ENCODE measurements around the gene SCAPER. TPM values are rescaled to one million over a fixed set of nuclear protein-coding genes. Genes with fewer than 3 reads are reported as not detected.

Gene SCAPER
- total and polyA plus RNA-seq, 4 donors, result 3.3 to 18.0 (median 9.9) TPM

GRCh38 chr15:76588811-76589747, 316.1 kb downstream of the SCAPER start:
- Histone ChIP-seq H3K4me3 (ENCODE audit: low read depth in 1 of 3, low read length in 3 of 3) (no peak overlapping the region), H3K36me3 (ENCODE audit: control insufficient read depth in 4 of 4, insufficient read depth in 3 of 4, low read depth in 1 of 4, low read length in 3 of 4) (no peaks in the 10 kb centered on the region), H3K9ac (ENCODE audit: low read depth in 1 of 2, low read length in 2 of 2) (no peak overlapping the region), H3K4me1 (ENCODE audit: control insufficient read depth in 4 of 4, insufficient read depth in 4 of 4, low read length in 3 of 4) (no peaks in the 10 kb centered on the region), H3K9me3 (ENCODE audit: control insufficient read depth in 4 of 4, low read length in 3 of 4) (no peaks in the 10 kb centered on the region), H3K27ac (ENCODE audit: low read depth in 1 of 2, low read length in 2 of 2) (no peak overlapping the region), H3K27me3 (ENCODE audit: control insufficient read depth in 4 of 4, insufficient read depth in 4 of 4, low read length in 3 of 4) (no peaks in the 10 kb centered on the region)
- TF ChIP-seq FOXA2 (IDR thresholded peaks at IDR 0.05) (no peak), FOXA1 (IDR thresholded peaks at IDR 0.05) (no peak), SP1 (IDR thresholded peaks at IDR 0.05) (no peak), RXRA (IDR thresholded peaks at IDR 0.05) (no peak), HNF4A (conservative IDR thresholded peaks at IDR 0.05) (no peak), JUND (IDR thresholded peaks at IDR 0.05) (no peak), RAD21 (IDR thresholded peaks at IDR 0.05) (no peak), MAX (IDR thresholded peaks at IDR 0.05) (no peak), EGR1 (IDR thresholded peaks at IDR 0.05; ENCODE audit: low read depth in 2 of 2) (no peak), HNF4G (IDR thresholded peaks at IDR 0.05) (no peak), GABPA (IDR thresholded peaks at IDR 0.05 in 1 of 2, conservative IDR thresholded peaks at IDR 0.05 in 1 of 2) (no peak), NR2F2 (IDR thresholded peaks at IDR 0.05) (no peak), TAF1 (conservative IDR thresholded peaks at IDR 0.05) (no peak)
- TF ChIP-seq, protein P1, sequence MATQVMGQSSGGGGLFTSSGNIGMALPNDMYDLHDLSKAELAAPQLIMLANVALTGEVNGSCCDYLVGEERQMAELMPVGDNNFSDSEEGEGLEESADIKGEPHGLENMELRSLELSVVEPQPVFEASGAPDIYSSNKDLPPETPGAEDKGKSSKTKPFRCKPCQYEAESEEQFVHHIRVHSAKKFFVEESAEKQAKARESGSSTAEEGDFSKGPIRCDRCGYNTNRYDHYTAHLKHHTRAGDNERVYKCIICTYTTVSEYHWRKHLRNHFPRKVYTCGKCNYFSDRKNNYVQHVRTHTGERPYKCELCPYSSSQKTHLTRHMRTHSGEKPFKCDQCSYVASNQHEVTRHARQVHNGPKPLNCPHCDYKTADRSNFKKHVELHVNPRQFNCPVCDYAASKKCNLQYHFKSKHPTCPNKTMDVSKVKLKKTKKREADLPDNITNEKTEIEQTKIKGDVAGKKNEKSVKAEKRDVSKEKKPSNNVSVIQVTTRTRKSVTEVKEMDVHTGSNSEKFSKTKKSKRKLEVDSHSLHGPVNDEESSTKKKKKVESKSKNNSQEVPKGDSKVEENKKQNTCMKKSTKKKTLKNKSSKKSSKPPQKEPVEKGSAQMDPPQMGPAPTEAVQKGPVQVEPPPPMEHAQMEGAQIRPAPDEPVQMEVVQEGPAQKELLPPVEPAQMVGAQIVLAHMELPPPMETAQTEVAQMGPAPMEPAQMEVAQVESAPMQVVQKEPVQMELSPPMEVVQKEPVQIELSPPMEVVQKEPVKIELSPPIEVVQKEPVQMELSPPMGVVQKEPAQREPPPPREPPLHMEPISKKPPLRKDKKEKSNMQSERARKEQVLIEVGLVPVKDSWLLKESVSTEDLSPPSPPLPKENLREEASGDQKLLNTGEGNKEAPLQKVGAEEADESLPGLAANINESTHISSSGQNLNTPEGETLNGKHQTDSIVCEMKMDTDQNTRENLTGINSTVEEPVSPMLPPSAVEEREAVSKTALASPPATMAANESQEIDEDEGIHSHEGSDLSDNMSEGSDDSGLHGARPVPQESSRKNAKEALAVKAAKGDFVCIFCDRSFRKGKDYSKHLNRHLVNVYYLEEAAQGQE (IDR thresholded peaks at IDR 0.05), result no peak
- TF ChIP-seq, protein P2, sequence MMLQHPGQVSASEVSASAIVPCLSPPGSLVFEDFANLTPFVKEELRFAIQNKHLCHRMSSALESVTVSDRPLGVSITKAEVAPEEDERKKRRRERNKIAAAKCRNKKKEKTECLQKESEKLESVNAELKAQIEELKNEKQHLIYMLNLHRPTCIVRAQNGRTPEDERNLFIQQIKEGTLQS (IDR thresholded peaks at IDR 0.05), result no peak
- TF ChIP-seq, protein P3, sequence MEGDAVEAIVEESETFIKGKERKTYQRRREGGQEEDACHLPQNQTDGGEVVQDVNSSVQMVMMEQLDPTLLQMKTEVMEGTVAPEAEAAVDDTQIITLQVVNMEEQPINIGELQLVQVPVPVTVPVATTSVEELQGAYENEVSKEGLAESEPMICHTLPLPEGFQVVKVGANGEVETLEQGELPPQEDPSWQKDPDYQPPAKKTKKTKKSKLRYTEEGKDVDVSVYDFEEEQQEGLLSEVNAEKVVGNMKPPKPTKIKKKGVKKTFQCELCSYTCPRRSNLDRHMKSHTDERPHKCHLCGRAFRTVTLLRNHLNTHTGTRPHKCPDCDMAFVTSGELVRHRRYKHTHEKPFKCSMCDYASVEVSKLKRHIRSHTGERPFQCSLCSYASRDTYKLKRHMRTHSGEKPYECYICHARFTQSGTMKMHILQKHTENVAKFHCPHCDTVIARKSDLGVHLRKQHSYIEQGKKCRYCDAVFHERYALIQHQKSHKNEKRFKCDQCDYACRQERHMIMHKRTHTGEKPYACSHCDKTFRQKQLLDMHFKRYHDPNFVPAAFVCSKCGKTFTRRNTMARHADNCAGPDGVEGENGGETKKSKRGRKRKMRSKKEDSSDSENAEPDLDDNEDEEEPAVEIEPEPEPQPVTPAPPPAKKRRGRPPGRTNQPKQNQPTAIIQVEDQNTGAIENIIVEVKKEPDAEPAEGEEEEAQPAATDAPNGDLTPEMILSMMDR (IDR thresholded peaks at IDR 0.05; ENCODE audit: low read depth, low read length, missing input control), result no peak
- 91% methylated on average over 7 of the region's 7 CpGs for WGBS
- no peak for DNase-seq (ENCODE audit: low spot score)

- H3K27me3 ChIP-seq (ENCODE audit: control insufficient read depth in 4 of 4, insufficient read depth in 4 of 4, low read length in 3 of 4), result no peaks in the 10 kb centered on the region
- no peak overlapping the region for H3K27ac ChIP-seq (ENCODE audit: low read depth in 1 of 2, low read length in 2 of 2)
- peaks cover 0 to 3% (median 0%) of the 10 kb centered on the region in 4 donors for H3K9me3 ChIP-seq (ENCODE audit: control insufficient read depth in 4 of 4, low read length in 3 of 4)
- H3K4me3 ChIP-seq (ENCODE audit: low read depth in 1 of 3, low read length in 3 of 3), result no peak overlapping the region
- no peaks in the 10 kb centered on the region for H3K4me1 ChIP-seq (ENCODE audit: control insufficient read depth in 4 of 4, insufficient read depth in 4 of 4, low read length in 3 of 4)
- H3K36me3 ChIP-seq (ENCODE audit: control insufficient read depth in 4 of 4, insufficient read depth in 3 of 4, low read depth in 1 of 4, low read length in 3 of 4), result no peaks in the 10 kb centered on the region
- H3K9ac ChIP-seq (ENCODE audit: low read depth in 1 of 2, low read length in 2 of 2), result no peak overlapping the region
- DNase-seq (ENCODE audit: low spot score), result no peak
- TF ChIP-seq TAF1 (conservative IDR thresholded peaks at IDR 0.05) (no peak), FOXA1 (IDR thresholded peaks at IDR 0.05) (no peak), RXRA (IDR thresholded peaks at IDR 0.05) (no peak), GABPA (IDR thresholded peaks at IDR 0.05 in 1 of 2, conservative IDR thresholded peaks at IDR 0.05 in 1 of 2) (no peak), SP1 (IDR thresholded peaks at IDR 0.05) (no peak), RAD21 (IDR thresholded peaks at IDR 0.05) (no peak), HNF4A (conservative IDR thresholded peaks at IDR 0.05) (no peak), HNF4G (IDR thresholded peaks at IDR 0.05) (no peak)
- TF ChIP-seq, protein P1 (IDR thresholded peaks at IDR 0.05), result no peak
Measured at GRCh38 chr15:76585576-76585897, 319.6 kb downstream of the SCAPER start.
